ENCODE data around the gene GREB1.
"Not testable (repeated sequence)": the region's sequence is repeated elsewhere in the genome, so short reads cannot be mapped to it uniquely, and the experiment has no call there.

GREB1 gene

DNA sequence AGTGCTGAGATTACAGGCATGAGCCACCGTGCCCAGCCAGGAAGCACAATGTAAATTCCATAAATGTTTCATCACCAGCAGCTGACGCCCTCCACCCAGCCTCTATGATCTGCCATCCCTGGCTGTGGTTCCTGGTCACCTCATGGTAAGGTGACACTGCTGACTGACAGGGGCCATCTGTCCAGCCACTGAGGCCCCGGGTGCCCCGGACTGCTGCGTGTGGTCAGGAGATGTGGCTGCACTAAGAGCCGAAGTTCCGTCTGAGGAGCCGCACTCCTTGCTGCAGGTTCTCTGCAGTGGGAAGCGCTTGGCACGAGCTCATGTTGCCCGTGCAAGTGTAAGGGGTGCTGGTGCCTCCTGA, 125.2 kb downstream of the GREB1 start:
- TF ChIP-seq, protein P1, sequence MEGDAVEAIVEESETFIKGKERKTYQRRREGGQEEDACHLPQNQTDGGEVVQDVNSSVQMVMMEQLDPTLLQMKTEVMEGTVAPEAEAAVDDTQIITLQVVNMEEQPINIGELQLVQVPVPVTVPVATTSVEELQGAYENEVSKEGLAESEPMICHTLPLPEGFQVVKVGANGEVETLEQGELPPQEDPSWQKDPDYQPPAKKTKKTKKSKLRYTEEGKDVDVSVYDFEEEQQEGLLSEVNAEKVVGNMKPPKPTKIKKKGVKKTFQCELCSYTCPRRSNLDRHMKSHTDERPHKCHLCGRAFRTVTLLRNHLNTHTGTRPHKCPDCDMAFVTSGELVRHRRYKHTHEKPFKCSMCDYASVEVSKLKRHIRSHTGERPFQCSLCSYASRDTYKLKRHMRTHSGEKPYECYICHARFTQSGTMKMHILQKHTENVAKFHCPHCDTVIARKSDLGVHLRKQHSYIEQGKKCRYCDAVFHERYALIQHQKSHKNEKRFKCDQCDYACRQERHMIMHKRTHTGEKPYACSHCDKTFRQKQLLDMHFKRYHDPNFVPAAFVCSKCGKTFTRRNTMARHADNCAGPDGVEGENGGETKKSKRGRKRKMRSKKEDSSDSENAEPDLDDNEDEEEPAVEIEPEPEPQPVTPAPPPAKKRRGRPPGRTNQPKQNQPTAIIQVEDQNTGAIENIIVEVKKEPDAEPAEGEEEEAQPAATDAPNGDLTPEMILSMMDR (IDR thresholded peaks at IDR 0.05; ENCODE audit: insufficient read depth, low read depth, low read length, missing control alignments), result no peak
- DNase-seq (ENCODE audit: low read depth), result no peak
- no peak overlapping the region for H3K4me3 ChIP-seq (ENCODE audit: low read depth, low read length)

DNA sequence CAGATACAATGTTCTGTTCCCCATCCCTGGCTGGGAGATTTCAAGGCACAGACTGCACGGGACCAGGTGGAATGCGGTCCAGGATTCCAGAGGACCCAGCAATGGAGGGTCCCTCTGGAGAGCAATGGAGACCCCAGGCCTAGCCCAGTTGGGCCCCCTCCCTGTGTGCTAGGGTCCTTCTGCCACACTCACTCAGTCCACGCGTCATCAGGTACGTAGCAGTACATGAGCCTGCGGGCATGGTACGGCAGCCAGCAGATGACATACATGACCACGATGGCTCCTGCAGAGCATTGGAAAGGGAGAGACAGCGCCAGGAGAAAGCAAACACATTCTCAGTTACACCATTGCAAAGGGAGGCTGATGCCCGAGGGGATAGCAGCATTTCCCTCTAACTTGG, 126.0 kb downstream of the GREB1 start:
- DNase-seq (ENCODE audit: low read depth), result no peak
- H3K4me3 ChIP-seq (ENCODE audit: low read depth, low read length), result no peak overlapping the region
- TF ChIP-seq, protein P1 (IDR thresholded peaks at IDR 0.05; ENCODE audit: insufficient read depth, low read depth, low read length, missing control alignments), result no peak

DNA sequence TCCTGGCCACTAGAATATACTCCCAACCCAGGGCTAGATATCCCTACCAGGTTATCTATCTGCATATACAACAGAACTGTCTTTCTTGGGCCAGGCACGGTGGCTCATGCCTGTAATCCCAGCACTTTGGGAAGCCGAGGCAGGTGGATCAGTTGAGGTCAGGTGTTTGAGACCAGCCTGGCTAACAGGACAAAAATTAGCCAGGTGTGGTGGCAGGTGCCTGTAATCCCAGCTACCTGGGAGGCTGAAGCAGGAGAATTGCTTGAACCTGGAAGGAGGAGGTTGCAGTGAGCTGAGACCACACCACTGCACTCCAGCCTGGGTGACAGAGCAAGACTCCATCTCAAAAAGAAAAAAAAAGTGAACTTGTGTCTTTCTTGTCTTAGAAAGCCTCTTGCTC, 126.6 kb downstream of the GREB1 start:
- H3K4me3 ChIP-seq (ENCODE audit: low read depth, low read length); DNase-seq (ENCODE audit: low read depth): not testable (repeated sequence)

DNA sequence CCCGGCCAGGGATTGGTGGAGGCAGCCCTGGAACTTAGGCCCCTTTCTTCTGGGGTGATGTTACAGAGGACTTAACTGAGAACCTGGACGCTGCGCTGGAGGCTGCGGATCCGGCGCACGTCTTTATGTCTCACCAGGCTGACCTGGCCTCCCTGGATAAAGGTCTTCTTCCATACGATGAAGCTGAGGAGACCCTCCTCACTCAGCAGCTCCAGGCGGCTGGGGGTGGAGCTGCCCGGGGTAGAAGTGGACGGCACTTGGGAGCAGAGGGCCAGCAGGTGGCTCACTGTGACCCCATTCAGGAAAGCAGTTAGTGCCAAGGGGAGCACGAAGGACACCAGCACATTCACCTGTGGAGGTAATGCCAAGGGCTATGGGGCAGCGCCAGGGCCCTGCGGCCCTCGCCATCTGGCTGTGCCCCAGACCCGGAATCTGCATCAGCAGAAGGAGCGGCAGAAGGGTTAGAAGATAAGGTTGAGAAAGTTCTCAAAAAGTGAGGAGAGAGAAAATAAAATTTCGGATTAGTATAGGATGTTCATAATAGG, 128.1 kb downstream of the GREB1 start:
- TF ChIP-seq, protein P1 (IDR thresholded peaks at IDR 0.05; ENCODE audit: insufficient read depth, low read depth, low read length, missing control alignments), result no peak
- no peak overlapping the region for H3K4me3 ChIP-seq (ENCODE audit: low read depth, low read length)
- no peak for DNase-seq (ENCODE audit: low read depth)

DNA sequence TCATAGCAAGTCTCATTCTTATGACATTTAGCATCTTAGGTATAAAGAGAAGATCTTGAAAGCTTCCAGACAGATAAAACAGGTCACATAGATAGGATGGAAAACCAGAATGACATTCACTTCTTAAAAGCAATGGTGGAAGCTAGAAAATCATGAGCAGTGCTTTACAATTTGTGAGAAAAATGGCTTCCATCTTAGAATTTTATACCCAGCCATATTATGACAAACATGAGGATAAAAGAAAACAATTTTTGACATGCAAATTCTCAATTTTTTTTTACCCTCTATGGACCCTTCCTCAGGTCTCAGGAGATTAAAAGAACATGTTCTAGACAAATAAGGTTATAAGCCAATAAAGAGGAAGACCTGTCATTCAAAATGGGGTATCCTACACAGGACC, 129.0 kb downstream of the GREB1 start:
- TF ChIP-seq, protein P1 (IDR thresholded peaks at IDR 0.05; ENCODE audit: insufficient read depth, low read depth, low read length, missing control alignments), result no peak
- no peak for DNase-seq (ENCODE audit: low read depth)
- H3K4me3 ChIP-seq (ENCODE audit: low read depth, low read length), result no peak overlapping the region

DNA sequence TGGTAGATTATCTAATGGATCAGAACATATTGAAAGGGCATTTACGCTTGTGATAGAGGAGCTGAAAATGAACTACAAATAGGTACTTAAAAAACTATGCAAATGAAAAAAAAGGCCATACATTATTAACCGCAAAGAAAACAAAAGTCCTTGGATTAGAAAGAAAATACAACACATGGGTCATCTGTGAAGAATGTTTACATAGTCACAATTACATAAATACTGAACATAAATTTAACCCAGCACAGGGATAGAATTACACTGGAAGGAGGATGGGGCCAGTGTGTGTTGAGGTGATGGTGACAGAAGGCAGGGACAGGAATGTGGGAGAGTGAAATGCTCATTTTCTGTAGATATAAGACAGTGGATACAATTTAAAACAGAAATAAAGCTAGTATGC, 129.6 kb downstream of the GREB1 start:
- H3K4me3 ChIP-seq (ENCODE audit: low read depth, low read length), result no peak overlapping the region
- no peak for DNase-seq (ENCODE audit: low read depth)
- TF ChIP-seq, protein P1 (IDR thresholded peaks at IDR 0.05; ENCODE audit: insufficient read depth, low read depth, low read length, missing control alignments), result no peak

DNA sequence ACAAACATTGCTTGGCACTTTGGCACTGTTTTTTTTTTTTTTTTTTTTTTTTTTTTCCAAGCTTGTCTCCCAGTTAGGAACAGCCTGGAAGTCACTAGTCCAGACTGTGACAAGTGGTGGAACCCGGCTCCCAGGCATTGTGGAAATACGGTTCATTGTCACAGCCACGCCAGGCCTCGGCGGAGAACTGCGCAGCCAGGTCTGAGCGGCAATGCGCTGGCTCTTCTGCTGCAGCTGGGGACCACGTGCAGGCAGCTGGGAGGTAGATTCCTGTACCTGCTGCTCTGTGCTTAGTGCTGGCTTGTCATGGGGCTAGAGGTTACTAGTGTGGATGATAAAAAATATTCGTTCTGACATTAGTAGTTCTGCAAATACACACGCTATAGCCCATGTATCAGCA, 131.2 kb downstream of the GREB1 start:
- TF ChIP-seq, protein P1 (IDR thresholded peaks at IDR 0.05; ENCODE audit: insufficient read depth, low read depth, low read length, missing control alignments), result no peak
- DNase-seq (ENCODE audit: low read depth), result no peak
- H3K4me3 ChIP-seq (ENCODE audit: low read depth, low read length), result no peak overlapping the region

All from GM12865 (cell line).